HepG2 (cell line): ENCODE results near the gene AMBRA1. TPM values are rescaled to one million over a fixed set of nuclear protein-coding genes. Genes with fewer than 3 reads are reported as not detected.

ENCODE experiments used
- ELF3 ChIP-seq: IDR thresholded peaks from 2 replicates; pipeline ENCODE4 v1.6.1; 2016; ENCODE audit warnings: missing genetic modification reagents, missing compliant biosample characterization
- HMGXB4 ChIP-seq, 2 experiments: sonication (generic) in 1 of 2; formaldehyde crosslinking in 1 of 2; IDR thresholded peaks; 2 replicates each; pipeline versions ENCODE4 v1.4.0 to v1.6.1; 2018 to 2020; ENCODE audit warnings: missing genetic modification reagents in 2 of 2, borderline replicate concordance in 1 of 2, low read depth in 1 of 2, mild to moderate bottlenecking in 1 of 2, missing biosample characterization in 1 of 2
- HNRNPLL ChIP-seq: fragments of 200-400 bp; formaldehyde crosslinking; IDR thresholded peaks from 2 replicates; pipeline ENCODE4 v1.6.1; 2017; ENCODE audit warnings: mild to moderate bottlenecking, low read depth, low read length; ENCODE audit not compliant: poor library complexity, severe bottlenecking
- MED1 ChIP-seq: sonication (generic); formaldehyde crosslinking; IDR thresholded peaks from 2 replicates; pipeline ENCODE4 v1.4.0; 2020; ENCODE audit warnings: missing genetic modification reagents
- MYC ChIP-seq: sonication (generic); formaldehyde crosslinking; IDR thresholded peaks from 2 replicates; pipeline ENCODE4 v1.9.0; 2021; ENCODE audit warnings: missing genetic modification reagents, borderline replicate concordance
- RERE ChIP-seq: IDR thresholded peaks from 2 replicates; pipeline ENCODE4 v1.6.1; 2016; ENCODE audit warnings: low read depth, missing genetic modification reagents, missing compliant biosample characterization
- STAG1 ChIP-seq: sonication (generic); formaldehyde crosslinking; IDR thresholded peaks from 2 replicates; pipeline ENCODE4 v1.4.0; 2020; ENCODE audit warnings: missing genetic modification reagents
- TEAD3 ChIP-seq: optimal IDR thresholded peaks from 2 replicates; pipeline ENCODE3; 2016; ENCODE audit warnings: borderline replicate concordance
- XRCC5 ChIP-seq: fragments of 200-400 bp; formaldehyde crosslinking; optimal IDR thresholded peaks from 2 replicates; pipeline ENCODE3; 2017; ENCODE audit warnings: mild to moderate bottlenecking, low read length
- ZBTB33 ChIP-seq: sonication (generic); formaldehyde crosslinking; IDR thresholded peaks from 2 replicates; pipeline ENCODE4 v1.4.0; 2020; ENCODE audit warnings: missing genetic modification reagents
- ZBTB38 ChIP-seq: sonication (generic); formaldehyde crosslinking; IDR thresholded peaks from 2 replicates; pipeline ENCODE4 v1.5.1; 2020; ENCODE audit warnings: mild to moderate bottlenecking, missing genetic modification reagents
- ZNF253 ChIP-seq: sonication (generic); formaldehyde crosslinking; IDR thresholded peaks from 2 replicates; pipeline ENCODE4 v1.8.0; 2022; ENCODE audit warnings: mild to moderate bottlenecking, missing genetic modification reagents, borderline replicate concordance
- ZNF674 ChIP-seq: sonication (generic); formaldehyde crosslinking; IDR thresholded peaks from 2 replicates; pipeline ENCODE4 v1.5.0; 2020; ENCODE audit warnings: low read depth, mild to moderate bottlenecking, missing genetic modification reagents
- ZNF687 ChIP-seq: sonication (generic); formaldehyde crosslinking; IDR thresholded peaks from 2 replicates; pipeline ENCODE4 v1.5.1; 2020; ENCODE audit warnings: mild to moderate bottlenecking, missing genetic modification reagents, moderate library complexity
- ZZZ3 ChIP-seq: sonication (generic); formaldehyde crosslinking; IDR thresholded peaks from 2 replicates; pipeline ENCODE4 v1.4.0; 2020; ENCODE audit warnings: missing genetic modification reagents, mild to moderate bottlenecking, borderline replicate concordance
- polyA plus RNA-seq, 8 experiments: library from polyadenylated mRNA; depleted of rRNA in 3 of 8; stranded (reverse) in 7 of 8; unstranded in 1 of 8; fragments of >200 nt; fragmentation: Illumina TruSeq in 4 of 8; extraction: Trizol in 4 of 8; gene quantifications; 2 replicates each; pipeline versions ENCODE4 v1.2.1 to v1.2.3, GENCODE V29; 2011 to 2016; ENCODE audit warnings: low read depth in 4 of 8, missing spikeins in 1 of 8, mixed read lengths in 1 of 8; ENCODE audit not compliant: insufficient read depth in 1 of 8
- total RNA-seq, 5 experiments: library from RNA; depleted of rRNA; stranded (reverse); fragments of >200 nt; fragmentation: Illumina TruSeq; extraction: Trizol; gene quantifications; 2 replicates each; pipeline ENCODE4 v1.2.3, GENCODE V29; 2016; ENCODE audit warnings: low read depth in 1 of 5

Gene AMBRA1
- total and polyA plus RNA-seq, 2 of the 13 experiments (the other 11 are each of a cell fraction or from before 2014, with no cell fraction given): 15.7 to 26.0 TPM

- TF ChIP-seq RERE (CRISPR knock-in tag) (no peak), MED1 (no peak), ZNF253 (CRISPR knock-in tag) (no peak), MYC (CRISPR knock-in tag) (peak; percentile 35; the same call in 1 of the 2 replicates), HMGXB4 (CRISPR knock-in tag; IDR thresholded peaks at IDR 0.05; ENCODE audit: borderline replicate concordance in 1 of 2, low read depth in 1 of 2) (0 out of 4 replicates have a peak, but pooled peaks of 1 of the 2 experiments have one; percentile 32), ZZZ3 (CRISPR knock-in tag) (no peak), ELF3 (CRISPR knock-in tag) (0 out of 2 replicates have a peak, but pooled peaks have one; percentile 25), STAG1 (CRISPR knock-in tag) (peak; percentile 65), TEAD3 (peak; percentile 15), ZBTB38 (CRISPR knock-in tag) (peak; percentile 60; the same call in 1 of the 2 replicates), ZNF674 (CRISPR knock-in tag) (no peak), ZNF687 (peak; percentile 32; the same call in 1 of the 2 replicates), ZBTB33 (CRISPR knock-in tag) (peak; percentile 50; the same call in 1 of the 2 replicates), HNRNPLL (peak; percentile 24), XRCC5 (peak; percentile 36)
These were observed 226.4 kb downstream of the AMBRA1 start (continued) for GRCh38 chr11:46367244-46367915.
